OCI-LY7 (cell line): ENCODE results near the gene CCSER2.

Experiments used
- EZH2phosphoT487 ChIP-seq: fragments of 200-600 bp; sonication (generic); IDR thresholded peaks from 2 replicates; pipeline ENCODE4 v1.6.1; 2018; ENCODE audit warnings: low read depth, borderline replicate concordance, mild to moderate bottlenecking, mixed run types, antibody characterized with exemption, low read length, moderate library complexity, mixed read lengths
- TF ChIP-seq, protein P1 (sequence below): fragments of 200-600 bp; sonication (generic); conservative IDR thresholded peaks from 2 replicates; pipeline ENCODE4 v1.5.1; 2014; ENCODE audit warnings: mild to moderate bottlenecking, antibody characterized with exemption, low read length, moderate library complexity, mixed read lengths

DNA sequence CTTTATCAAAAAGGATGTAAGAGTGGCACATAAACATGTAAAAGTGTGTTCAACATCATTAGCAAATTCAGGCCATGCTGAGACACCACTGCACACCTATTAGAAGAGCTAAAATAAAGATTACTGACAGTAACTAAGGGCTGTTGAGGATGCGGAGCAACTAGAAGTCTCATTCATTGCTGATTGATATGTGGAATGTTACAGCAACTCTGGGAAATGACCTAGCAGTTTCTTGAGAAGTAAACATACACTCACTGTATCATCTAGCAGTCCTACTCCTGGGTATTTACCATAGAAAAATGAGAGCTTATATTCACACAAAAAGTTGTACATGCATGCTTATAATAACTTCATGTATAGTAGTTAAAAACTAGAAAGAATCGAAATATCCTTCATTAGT lies 77.3 kb downstream of the CCSER2 start:
- TF ChIP-seq, protein P1, sequence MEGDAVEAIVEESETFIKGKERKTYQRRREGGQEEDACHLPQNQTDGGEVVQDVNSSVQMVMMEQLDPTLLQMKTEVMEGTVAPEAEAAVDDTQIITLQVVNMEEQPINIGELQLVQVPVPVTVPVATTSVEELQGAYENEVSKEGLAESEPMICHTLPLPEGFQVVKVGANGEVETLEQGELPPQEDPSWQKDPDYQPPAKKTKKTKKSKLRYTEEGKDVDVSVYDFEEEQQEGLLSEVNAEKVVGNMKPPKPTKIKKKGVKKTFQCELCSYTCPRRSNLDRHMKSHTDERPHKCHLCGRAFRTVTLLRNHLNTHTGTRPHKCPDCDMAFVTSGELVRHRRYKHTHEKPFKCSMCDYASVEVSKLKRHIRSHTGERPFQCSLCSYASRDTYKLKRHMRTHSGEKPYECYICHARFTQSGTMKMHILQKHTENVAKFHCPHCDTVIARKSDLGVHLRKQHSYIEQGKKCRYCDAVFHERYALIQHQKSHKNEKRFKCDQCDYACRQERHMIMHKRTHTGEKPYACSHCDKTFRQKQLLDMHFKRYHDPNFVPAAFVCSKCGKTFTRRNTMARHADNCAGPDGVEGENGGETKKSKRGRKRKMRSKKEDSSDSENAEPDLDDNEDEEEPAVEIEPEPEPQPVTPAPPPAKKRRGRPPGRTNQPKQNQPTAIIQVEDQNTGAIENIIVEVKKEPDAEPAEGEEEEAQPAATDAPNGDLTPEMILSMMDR, result no peak
- TF ChIP-seq EZH2phosphoT487, result no peak
